Measurements from ENCODE around the gene MOGAT1. TPM values are rescaled to one million over a fixed set of nuclear protein-coding genes. Genes with fewer than 3 reads are reported as not detected.
A peak's percentile ranks its signal among the peaks of the same experiment; 100 is the strongest.

Gene MOGAT1
- polyA plus RNA-seq, 3 donors = 0.11 TPM; not detected in 2

DNA sequence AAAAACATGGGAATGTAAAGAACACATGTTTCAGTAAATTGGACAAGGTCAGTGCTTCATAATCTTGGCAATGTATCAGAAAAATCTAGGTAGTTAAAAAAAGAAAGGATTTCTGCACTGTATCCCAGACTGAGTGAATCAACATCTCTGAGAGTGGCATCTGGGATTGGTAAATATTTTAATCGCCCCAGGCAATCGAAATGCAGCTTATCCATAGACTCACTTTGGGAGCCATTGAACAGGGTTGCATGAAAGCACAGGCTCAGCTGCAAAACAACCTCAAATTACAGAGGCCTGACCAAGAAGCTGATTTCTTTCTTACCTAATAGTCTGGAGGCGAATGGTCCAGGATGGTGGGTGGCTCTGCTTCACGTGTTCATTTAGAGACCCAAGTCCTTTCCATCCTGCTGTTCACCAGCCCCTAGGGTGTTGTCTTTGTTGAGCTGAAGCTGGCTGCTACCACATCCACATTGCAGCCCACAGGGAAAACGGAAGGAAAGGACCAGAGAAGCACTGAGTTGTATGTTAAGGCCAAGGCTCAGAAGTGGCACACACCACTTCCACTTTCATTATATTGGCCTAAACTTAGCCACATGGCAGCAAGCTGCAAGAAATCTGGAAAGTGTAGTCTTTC is 59.0 kb downstream of the MOGAT1 start:
- Histone ChIP-seq H3K4me3 (replicated peaks in 1 of 3; ENCODE audit: low read depth in 2 of 3, low read length in 3 of 3) (peak overlapping the region in 1 of 3 experiments; percentile 7), H3K9ac (ENCODE audit: insufficient read depth, low read length, poor library complexity, severe bottlenecking) (no peak overlapping the region), H2AFZ (ENCODE audit: insufficient read depth, low read depth, low read length, poor library complexity, severe bottlenecking) (peak overlapping the region; percentile 54), H3K27ac (ENCODE audit: low read depth in 1 of 2, low read length in 2 of 2) (peak overlapping the region; percentile 48 to 69), H3K4me2 (replicated peaks; ENCODE audit: extremely low read depth, low read length, poor library complexity, severe bottlenecking) (peak overlapping the region; percentile 18), H3K4me1 (ENCODE audit: control insufficient read depth in 1 of 2, insufficient read depth in 2 of 2, low read length in 2 of 2) (peaks cover 16 to 27% of the 10 kb centered on the region in 2 donors), H3K79me2 (ENCODE audit: insufficient read depth, low read length) (peaks cover 5% of the 10 kb centered on the region), H3K9me3 (replicated peaks in 1 of 2; ENCODE audit: control insufficient read depth in 1 of 2, insufficient read depth in 1 of 2, low read length in 2 of 2) (no peaks in the 10 kb centered on the region), H4K20me1 (ENCODE audit: insufficient read depth, low read length) (no peaks in the 10 kb centered on the region), H3K27me3 (ENCODE audit: control insufficient read depth in 2 of 2, insufficient read depth in 2 of 2, low read length in 2 of 2) (no peaks in the 10 kb centered on the region), H3K36me3 (replicated peaks in 1 of 2; ENCODE audit: control insufficient read depth in 1 of 2, insufficient read depth in 2 of 2, low read length in 2 of 2) (no peaks in the 10 kb centered on the region)
- peak overlapping the region in 6 of 7 donors; percentile 21 to 82 (median 68) for H3K27ac Mint-ChIP-seq
- no peak for TF ChIP-seq CTCF (IDR thresholded peaks at IDR 0.05)
- WGBS (ENCODE audit: insufficient coverage) = 60% methylated on average over 3 of the region's 5 CpGs
- peaks cover 0 to 3% (median 0%) of the 10 kb centered on the region in 3 donors for H3K27me3 Mint-ChIP-seq (ENCODE audit: low read depth in 3 of 3)
- peak; percentile 34 to 55 (median 35) for DNase-seq
- no peaks in the 10 kb centered on the region for H3K9me3 Mint-ChIP-seq
- intact Hi-C loops (cut with micrococcal nuclease) = loop anchor here in 1 of 2 donors (10.0 kb wide), 1 partner anchor 64 kb away; no protein-coding TSS in a partner anchor
- peaks cover 25% of the 10 kb centered on the region for H3K4me1 Mint-ChIP-seq
- H3K4me3 Mint-ChIP-seq = peak overlapping the region in 1 of 2 donors; percentile 69
- peaks cover 0 to 2% of the 10 kb centered on the region in 2 donors for H3K36me3 Mint-ChIP-seq

GRCh38 chr2:222731201-222731621 is 59.8 kb downstream of the MOGAT1 start:
- Histone ChIP-seq H3K9me3 (replicated peaks in 1 of 2; ENCODE audit: control insufficient read depth in 1 of 2, insufficient read depth in 1 of 2, low read length in 2 of 2) (no peaks in the 10 kb centered on the region), H3K4me2 (replicated peaks; ENCODE audit: extremely low read depth, low read length, poor library complexity, severe bottlenecking) (no peak overlapping the region), H3K27me3 (ENCODE audit: control insufficient read depth in 2 of 2, insufficient read depth in 2 of 2, low read length in 2 of 2) (no peaks in the 10 kb centered on the region), H3K4me1 (ENCODE audit: control insufficient read depth in 1 of 2, insufficient read depth in 2 of 2, low read length in 2 of 2) (peaks cover 16 to 32% of the 10 kb centered on the region in 2 donors), H3K9ac (ENCODE audit: insufficient read depth, low read length, poor library complexity, severe bottlenecking) (no peak overlapping the region), H3K79me2 (ENCODE audit: insufficient read depth, low read length) (peaks cover 5% of the 10 kb centered on the region), H4K20me1 (ENCODE audit: insufficient read depth, low read length) (no peaks in the 10 kb centered on the region), H3K36me3 (replicated peaks in 1 of 2; ENCODE audit: control insufficient read depth in 1 of 2, insufficient read depth in 2 of 2, low read length in 2 of 2) (no peaks in the 10 kb centered on the region), H3K27ac (ENCODE audit: low read depth in 1 of 2, low read length in 2 of 2) (peak overlapping the region in 1 of 2 donors; percentile 69), H3K4me3 (replicated peaks in 1 of 3; ENCODE audit: low read depth in 2 of 3, low read length in 3 of 3) (peak overlapping the region in 1 of 3 experiments; percentile 7), H2AFZ (ENCODE audit: insufficient read depth, low read depth, low read length, poor library complexity, severe bottlenecking) (peak overlapping the region; percentile 17)
- 100% methylated on average over 1 of the region's 2 CpGs for WGBS (ENCODE audit: insufficient coverage)
- Mint-ChIP-seq H3K36me3 (peaks cover 0 to 2% of the 10 kb centered on the region in 2 donors), H3K4me3 (peak overlapping the region in 1 of 2 donors; percentile 33), H3K4me1 (peaks cover 31% of the 10 kb centered on the region), H3K27me3 (ENCODE audit: low read depth in 3 of 3) (peaks cover 0 to 3% (median 0%) of the 10 kb centered on the region in 3 donors), H3K27ac (peak overlapping the region in 6 of 7 donors; percentile 4 to 85 (median 72)), H3K9me3 (no peaks in the 10 kb centered on the region)
- no peak for TF ChIP-seq CTCF (IDR thresholded peaks at IDR 0.05)
- peak in 1 of 3 donors; percentile 60 for DNase-seq
- intact Hi-C loops (cut with micrococcal nuclease) = loop anchor here in 1 of 2 donors (10.0 kb wide), 1 partner anchor 64 kb away; no protein-coding TSS in a partner anchor
